HepG2 (cell line): Measurements from ENCODE around the gene STX1B.

ENCODE experiments used
- ERF ChIP-seq: IDR thresholded peaks from 2 replicates; pipeline ENCODE4 v1.6.1; 2018; ENCODE audit warnings: missing biosample characterization, missing genetic modification reagents
- ETV5 ChIP-seq: IDR thresholded peaks from 2 replicates; pipeline ENCODE4 v1.6.1; 2018; ENCODE audit warnings: missing biosample characterization, missing genetic modification reagents, inconsistent platforms, borderline replicate concordance
- HMG20A ChIP-seq: IDR thresholded peaks from 2 replicates; pipeline ENCODE4 v1.6.1; 2016; ENCODE audit warnings: borderline replicate concordance
- ISX ChIP-seq: sonication (generic); formaldehyde crosslinking; conservative IDR thresholded peaks from 2 replicates; pipeline ENCODE4 v1.5.0; 2020; ENCODE audit warnings: missing genetic modification reagents
- MBNL3 ChIP-seq: fragments of 250-450 bp; sonication (Bioruptor Pico); conservative IDR thresholded peaks from 2 replicates; pipeline ENCODE4 v1.8.0; 2022; ENCODE audit warnings: mild to moderate bottlenecking, inconsistent platforms
- NFIC ChIP-seq: IDR thresholded peaks from 2 replicates; pipeline ENCODE4 v1.6.1; 2012; ENCODE audit warnings: mild to moderate bottlenecking, low read length, inconsistent platforms
- TBP ChIP-seq: sonication (generic); formaldehyde crosslinking; IDR thresholded peaks from 2 replicates; pipeline ENCODE4 v1.5.0; 2020; ENCODE audit warnings: missing genetic modification reagents
- ZNF234 ChIP-seq: sonication (generic); formaldehyde crosslinking; conservative IDR thresholded peaks from 2 replicates; pipeline ENCODE4 v1.5.1; 2020; ENCODE audit warnings: mild to moderate bottlenecking, missing genetic modification reagents
- TF ChIP-seq, protein P1 (sequence below): IDR thresholded peaks from 2 replicates; pipeline ENCODE4 v1.6.1; 2012; ENCODE audit warnings: inconsistent platforms
- TF ChIP-seq, protein P2 (sequence below): sonication (generic); formaldehyde crosslinking; conservative IDR thresholded peaks from 2 replicates; pipeline ENCODE4 v1.4.0; 2020; ENCODE audit warnings: missing genetic modification reagents
- TF ChIP-seq, protein P3 (sequence below): sonication (generic); formaldehyde crosslinking; IDR thresholded peaks from 2 replicates; pipeline ENCODE4 v1.4.0; 2020; ENCODE audit warnings: missing genetic modification reagents
- TF ChIP-seq, protein P4 (sequence below): sonication (generic); formaldehyde crosslinking; IDR thresholded peaks from 2 replicates; pipeline ENCODE4 v1.8.1; 2023; ENCODE audit warnings: missing genetic modification reagents, mild to moderate bottlenecking, borderline replicate concordance

DNA sequence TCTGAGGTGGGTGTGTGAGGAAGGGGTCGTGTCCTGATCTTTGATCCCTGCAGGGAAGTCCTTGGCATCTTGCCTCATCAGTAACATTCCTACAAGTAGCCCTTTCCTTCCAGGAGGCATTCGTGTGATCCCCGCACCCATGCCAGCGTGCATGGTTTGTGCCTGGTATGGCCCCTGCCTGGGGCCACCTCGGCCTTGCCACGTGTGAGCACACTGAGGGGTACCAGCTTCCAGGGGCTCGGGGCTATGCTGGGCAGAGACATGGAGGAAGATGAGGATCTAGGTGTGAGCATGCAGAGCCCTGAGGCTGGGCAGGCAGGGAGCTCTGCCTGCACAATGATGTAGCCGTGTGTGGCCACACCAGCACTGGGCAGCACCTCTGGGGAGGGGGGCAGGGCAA, 19.4 kb downstream of the STX1B start:
- TF ChIP-seq, protein P1, sequence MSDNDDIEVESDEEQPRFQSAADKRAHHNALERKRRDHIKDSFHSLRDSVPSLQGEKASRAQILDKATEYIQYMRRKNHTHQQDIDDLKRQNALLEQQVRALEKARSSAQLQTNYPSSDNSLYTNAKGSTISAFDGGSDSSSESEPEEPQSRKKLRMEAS = no peak
- TF ChIP-seq MBNL3 (CRISPR knock-in tag) (no peak), ERF (CRISPR knock-in tag) (no peak), ETV5 (CRISPR knock-in tag) (no peak), ISX (CRISPR knock-in tag) (no peak), HMG20A (CRISPR knock-in tag) (no peak), NFIC (no peak), TBP (CRISPR knock-in tag) (no peak), ZNF234 (no peak)
- TF ChIP-seq, protein P2, sequence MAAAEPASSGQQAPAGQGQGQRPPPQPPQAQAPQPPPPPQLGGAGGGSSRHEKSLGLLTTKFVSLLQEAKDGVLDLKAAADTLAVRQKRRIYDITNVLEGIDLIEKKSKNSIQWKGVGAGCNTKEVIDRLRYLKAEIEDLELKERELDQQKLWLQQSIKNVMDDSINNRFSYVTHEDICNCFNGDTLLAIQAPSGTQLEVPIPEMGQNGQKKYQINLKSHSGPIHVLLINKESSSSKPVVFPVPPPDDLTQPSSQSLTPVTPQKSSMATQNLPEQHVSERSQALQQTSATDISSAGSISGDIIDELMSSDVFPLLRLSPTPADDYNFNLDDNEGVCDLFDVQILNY = no peak
- TF ChIP-seq, protein P3, sequence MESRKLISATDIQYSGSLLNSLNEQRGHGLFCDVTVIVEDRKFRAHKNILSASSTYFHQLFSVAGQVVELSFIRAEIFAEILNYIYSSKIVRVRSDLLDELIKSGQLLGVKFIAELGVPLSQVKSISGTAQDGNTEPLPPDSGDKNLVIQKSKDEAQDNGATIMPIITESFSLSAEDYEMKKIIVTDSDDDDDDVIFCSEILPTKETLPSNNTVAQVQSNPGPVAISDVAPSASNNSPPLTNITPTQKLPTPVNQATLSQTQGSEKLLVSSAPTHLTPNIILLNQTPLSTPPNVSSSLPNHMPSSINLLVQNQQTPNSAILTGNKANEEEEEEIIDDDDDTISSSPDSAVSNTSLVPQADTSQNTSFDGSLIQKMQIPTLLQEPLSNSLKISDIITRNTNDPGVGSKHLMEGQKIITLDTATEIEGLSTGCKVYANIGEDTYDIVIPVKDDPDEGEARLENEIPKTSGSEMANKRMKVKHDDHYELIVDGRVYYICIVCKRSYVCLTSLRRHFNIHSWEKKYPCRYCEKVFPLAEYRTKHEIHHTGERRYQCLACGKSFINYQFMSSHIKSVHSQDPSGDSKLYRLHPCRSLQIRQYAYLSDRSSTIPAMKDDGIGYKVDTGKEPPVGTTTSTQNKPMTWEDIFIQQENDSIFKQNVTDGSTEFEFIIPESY (CRISPR knock-in tag) = no peak
- TF ChIP-seq, protein P4, sequence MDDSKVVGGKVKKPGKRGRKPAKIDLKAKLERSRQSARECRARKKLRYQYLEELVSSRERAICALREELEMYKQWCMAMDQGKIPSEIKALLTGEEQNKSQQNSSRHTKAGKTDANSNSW = no peak
